ENCODE results near the gene LRCH1.
"Not testable (repeated sequence)": the region's sequence is repeated elsewhere in the genome, so short reads cannot be mapped to it uniquely, and the experiment has no call there.

LRCH1 gene

DNA sequence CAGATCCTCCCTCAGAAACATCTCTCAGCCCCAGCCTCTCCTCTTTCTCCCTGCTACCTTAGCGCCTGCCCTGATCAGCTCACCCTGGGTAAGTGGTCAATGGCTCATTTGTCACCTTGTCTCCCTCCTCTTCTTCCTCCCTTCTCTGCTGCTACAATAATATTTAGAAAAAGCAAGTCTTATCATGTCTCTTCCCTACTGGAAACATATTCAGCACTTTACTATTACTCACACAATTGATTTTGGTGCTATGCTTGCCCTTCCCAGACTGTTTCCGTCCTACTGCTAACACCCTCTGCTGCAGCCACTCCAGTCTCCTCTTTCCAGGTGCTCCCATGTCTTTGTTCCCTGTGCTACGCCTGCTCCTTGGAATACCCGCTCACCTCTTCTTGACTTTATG lies 208.2 kb downstream of the LRCH1 start:
- FAIRE-seq = no peak

DNA sequence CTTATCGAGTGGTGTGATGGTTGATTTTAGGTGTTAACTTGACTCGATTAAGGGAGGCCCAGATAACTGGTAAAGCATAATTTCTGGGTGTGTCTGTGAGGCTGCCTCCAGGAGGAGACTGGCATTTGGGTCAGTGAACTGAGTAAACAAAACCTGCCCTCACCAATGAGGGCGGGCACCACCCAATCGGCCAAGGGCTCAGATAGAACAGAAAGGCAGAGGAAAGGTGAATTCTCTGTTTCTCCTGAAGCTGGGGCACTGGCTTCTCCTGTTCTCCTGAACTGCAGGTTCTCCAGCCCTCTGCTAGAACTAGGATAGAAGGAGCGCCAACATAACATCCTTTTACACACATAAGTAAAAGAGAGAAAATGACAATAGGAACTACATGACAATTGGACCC lies 208.9 kb downstream of the LRCH1 start:
- FAIRE-seq = no peak

DNA sequence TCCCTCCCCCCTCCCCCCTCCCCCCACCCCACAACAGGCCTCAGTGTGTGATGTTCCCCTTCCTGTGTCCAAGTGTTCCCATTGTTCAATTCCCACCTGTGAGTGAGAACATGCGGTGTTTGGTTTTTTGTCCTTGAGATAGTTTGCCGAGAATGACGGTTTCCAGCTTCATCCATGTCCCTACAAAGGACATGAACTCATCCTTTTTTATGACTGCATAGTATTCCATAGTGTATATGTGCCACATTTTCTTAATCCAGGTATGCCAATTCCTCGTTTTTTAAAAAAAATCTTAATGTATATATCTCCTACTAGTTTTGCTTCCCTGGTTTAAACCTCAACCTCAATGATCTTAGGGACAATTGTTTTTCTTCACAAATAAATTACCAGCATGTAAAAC lies 217.0 kb downstream of the LRCH1 start:
- FAIRE-seq = not testable (repeated sequence)

DNA sequence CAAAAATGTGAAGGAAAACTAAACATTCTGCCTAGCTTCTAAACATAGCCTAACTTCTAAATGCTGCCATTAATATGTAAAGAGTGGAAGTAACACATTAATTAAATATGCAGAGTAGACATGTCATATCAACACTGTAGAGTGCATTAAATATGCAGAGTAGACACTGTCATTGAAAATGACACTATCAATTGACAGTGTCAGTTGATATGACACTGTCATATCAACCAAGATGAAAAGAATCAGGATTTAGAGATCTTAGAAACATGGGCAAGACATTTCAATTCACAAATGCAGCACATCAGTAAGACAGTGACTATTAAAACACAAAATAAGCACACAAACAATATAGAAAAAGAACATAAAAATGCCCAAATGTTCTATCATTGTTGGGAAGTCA lies 218.7 kb downstream of the LRCH1 start:
- no peak for FAIRE-seq

DNA sequence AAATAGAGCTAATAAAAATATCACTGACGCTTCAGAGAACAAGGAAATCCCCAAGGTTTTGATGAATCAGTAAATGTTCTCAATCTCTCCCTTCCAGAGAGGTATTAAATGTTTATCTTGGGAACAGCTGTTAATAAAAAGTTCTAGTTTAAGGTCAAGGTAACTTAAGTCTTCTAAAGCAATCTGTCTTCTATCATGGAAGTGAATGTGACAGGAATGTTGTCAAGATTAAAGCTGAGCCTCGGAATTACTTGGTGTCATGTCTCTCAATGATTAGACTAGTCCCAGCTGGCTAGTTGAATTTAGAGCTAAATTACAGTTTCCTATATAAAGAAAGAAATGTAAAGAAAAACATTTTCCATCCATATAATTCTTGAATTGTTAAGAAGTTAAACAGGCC lies 220.6 kb downstream of the LRCH1 start:
- FAIRE-seq = no peak

DNA sequence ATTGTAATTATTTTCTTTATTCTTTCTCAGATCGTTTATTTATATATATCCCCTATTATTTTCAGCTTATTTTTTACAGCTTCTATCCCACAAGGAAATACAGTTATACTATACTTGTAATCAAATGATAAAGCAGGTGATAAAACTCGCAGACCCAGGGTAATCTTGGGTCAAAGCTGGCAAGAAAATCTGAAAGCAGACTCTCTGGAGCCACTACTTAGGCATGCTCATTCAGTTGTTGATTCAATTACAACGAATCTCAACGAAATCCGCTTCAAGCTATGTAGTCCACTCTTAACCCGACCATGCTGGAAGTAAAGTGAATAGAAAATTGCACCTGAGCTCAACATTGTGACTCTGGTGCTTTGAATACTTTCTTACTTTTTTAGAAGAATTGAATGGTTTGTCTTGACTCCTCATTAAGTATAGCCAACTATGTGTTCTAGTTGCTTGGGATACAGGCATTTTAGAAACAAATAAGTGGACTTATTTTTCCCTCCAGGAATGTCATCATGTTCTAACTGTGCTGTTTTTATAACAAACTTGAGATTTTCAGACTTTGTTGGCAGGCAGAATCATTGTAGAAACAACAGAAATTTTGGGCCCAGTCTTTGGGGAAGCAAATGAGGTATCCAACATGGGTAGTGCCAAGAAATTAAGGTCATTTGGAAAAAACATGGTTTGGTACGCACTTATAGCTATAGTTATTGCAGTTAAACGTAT lies 222.6 kb downstream of the LRCH1 start:
- FAIRE-seq = no peak

DNA sequence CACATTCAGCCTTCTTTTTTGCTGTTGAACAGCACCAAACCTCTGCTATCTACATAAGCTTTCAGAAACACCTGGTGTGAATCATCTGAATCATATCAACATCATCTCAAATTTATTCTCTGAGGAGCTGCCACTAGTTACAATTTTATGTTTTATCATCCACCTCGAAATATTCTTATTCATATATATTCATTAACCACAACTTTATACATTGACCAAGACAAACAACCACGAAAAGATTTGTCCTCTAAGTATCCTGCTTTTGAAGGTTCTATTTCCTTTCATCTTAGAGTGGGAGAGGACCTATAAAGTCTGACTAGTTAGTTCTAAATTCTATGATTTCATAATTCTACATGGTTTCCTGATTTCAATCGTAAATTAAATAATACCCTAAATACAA lies 225.1 kb downstream of the LRCH1 start:
- no peak for FAIRE-seq

DNA sequence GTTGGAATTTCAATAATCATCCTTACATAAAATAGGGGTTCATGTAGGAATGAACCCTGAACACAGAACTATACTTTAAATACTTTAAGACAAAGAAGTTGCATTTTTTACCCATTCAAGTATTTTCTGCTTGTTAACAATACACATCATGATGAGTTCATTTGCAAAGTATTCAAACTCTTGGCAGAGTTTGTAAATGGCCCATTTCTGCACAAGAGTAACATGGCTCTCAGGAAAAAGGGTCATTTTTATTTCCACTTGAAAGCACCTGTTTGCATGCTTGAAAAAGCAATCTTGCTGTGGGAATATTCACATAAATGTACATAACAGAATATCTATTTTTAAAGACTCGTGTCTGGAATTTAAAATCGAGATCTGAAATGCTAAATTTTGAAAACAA lies 225.9 kb downstream of the LRCH1 start:
- no peak for FAIRE-seq

DNA sequence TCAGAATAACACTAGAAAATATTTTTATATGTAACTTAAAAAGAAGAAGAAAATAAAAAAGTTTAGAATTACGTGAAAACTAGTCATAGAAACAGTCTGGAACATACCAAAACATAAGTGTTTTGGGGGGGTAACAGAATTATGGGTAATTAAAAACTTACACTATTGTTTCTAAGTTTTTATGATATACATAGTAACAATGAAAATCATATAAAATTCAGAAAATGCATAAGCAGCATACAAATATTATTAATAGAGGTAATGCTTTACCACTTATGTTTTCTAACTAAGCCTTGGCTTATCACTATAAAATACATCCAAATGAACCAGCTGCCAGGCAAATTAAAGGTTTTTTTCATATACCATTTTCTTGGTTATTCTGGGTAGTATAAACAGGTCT lies 229.1 kb downstream of the LRCH1 start:
- peak; percentile 43 for FAIRE-seq

DNA sequence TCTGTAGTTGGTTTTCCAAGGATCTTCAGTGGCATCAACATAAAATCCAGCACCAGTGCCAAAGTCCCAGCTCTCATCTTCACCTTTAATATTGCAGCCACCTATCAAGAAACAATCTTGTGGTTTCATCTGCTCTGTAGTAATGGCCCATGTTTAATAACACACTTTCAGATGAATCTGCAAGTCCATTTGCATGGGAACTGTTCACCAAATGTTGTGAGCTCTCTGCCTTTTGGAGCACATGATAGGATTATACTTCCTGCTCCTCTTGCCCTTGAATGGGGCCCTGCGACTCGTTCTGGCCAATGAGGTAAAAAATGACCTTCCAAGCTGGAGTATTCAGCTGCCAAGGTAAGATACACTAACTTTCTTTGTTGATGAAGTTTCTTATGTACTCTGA lies 229.7 kb downstream of the LRCH1 start:
- no peak for FAIRE-seq

DNA sequence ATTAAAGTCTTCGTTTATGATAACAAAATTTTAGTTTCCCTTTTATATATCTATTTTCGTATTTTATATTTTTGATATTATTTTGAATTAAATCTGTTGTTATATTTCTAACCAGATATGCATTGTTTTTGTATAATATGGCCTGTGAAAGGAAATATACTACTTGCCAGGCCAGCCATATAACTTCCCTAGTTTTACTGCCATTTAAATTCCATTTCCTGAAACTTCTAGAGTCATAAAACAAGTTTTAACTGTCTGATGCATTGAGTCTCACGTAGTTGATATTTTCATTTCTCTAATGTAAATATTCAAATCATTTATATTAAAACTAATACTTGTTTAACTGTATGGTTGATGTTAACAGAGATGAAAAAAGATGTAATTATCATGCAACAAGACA lies 230.5 kb downstream of the LRCH1 start:
- FAIRE-seq = no peak

DNA sequence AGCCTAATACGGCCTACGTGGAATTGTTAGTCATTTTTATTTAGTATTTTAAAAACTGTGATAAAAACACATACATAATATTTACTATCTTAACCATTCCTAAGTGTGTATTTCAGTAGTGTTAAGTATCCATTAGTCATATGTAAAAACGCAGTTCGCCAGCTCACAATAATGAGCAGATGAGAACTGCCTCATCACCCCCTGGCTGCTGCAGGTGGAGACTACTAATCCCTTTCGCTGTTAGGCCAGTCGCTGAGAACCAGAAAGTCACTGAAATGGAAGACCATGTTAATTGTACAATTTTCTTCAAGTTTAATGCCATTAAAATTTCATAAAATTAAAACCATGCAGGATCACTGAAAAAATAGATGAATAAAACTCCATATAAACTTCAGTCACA lies 242.4 kb downstream of the LRCH1 start:
- FAIRE-seq = no peak

DNA sequence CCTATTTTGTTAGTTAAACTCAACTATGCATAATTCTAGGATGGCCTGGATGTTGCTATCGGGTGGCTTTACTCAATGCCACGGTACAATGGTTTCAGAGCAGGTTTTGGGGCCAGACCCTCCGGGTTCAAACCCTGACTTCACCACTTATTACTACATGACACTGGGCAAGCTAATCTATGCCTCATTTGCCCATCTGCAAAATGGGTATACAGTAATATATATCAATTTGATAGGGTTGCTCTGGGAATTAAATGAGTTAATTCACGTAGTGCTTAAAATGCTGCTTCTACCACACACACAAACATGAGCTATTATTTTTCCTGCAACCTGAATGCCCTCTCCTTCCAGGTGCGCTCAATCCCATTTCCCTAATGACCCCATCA lies 243.2 kb downstream of the LRCH1 start:
- FAIRE-seq = no peak

DNA sequence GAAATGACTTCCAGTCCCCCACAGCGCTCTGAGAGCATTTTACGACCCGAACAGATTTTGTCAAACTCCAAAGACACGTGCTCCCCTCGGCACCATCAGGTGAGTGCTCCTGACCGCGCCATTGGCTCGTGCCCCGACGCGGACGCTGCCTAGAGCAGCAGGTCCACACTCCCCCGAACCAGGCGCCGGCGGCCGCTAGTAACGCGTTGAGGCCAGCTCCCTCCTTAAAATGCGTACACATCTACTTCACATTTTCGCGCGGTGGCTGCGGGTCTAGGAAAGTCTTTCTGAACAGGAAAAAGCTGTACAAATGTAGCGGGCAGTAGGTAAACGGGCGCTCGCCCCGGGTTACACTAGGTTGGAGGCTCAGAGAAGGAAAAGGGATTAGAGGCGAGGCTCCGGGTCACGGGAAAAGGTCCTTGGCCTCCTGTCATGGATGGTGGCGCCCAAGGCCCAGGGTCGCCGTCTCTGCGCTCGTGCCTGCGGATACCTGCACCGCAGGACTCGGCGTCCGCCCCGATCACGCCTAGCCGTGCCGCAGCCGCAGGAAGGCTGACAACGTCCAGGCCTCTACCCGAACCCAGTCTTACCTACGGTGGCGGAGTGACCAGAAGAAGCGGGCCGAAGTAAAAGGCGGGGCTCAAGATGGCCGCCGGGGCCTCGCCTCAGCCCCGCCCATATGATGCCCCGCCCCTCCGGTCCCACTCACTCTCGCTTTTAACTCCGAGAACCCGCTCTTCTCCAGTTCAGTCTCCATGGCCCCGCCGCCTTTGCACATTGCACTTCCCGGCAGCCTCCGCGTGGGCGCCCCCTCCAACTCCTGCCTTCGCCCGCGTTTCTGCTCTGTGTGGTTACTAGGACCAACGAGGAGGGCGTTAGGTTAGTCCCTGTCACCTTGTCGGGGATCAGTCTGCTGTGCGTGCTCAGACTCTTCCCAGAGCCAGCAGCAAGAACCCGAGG lies 243.8 kb downstream of the LRCH1 start, which contains the start of gene ESD:
ESD (minus strand) TSS at position 647 of the 960 bp plus-strand sequence. CDS start 5,748 bp downstream, outside the sequence.
- FAIRE-seq = peak; percentile 30

DNA sequence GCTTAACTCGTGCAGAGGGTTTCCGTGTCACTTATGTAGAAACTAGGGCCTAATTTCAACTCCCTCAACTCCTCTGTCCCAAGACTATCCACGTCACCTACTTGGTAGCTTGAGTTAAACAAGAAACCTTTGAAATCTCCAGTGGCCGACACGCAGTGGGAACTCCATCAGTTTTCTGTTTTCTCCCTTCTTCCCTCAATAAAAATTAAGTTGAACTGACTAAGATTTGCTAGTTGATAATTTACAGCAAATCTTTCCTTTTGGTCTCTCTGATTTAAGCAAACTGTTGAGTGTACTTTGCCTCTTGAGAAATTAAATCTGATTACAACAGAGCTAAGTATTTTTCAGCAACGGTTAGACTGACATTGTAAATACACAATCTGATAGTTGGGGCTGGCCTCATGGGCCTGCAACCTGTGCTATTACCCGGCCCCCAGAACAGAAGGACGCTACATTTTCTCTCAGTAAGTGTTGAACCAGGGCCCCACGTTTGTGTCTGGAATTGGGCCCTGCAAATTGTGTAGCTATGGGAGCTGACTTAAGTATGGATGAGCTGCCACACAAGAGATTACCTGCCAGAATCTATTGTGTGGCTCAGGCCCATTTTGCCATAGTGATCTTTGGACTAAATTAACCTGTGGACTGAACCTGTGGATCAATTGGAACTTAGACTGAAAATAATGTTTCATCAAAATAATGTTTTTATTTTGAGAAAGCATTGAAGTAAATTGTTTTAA lies 244.7 kb downstream of the LRCH1 start:
- FAIRE-seq = no peak

DNA sequence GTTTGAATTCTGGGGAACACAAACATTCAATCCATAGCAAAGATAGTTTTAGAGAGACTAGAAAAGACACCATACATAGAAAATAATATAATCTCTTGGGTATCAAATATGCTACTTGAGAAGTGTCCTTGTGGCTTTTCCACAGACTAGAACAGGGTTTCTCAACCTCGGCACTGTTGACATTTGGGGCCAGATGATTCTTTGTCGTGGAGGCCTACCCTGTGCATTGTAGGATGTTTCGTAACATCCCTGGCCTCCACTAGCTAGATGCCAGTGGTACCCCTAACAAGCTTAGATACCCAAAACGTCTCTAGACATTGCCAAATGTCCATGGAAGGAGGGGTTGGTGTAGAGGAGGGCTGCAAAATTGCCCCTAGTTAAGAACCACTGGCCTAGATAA lies 246.2 kb downstream of the LRCH1 start:
- FAIRE-seq = no peak

DNA sequence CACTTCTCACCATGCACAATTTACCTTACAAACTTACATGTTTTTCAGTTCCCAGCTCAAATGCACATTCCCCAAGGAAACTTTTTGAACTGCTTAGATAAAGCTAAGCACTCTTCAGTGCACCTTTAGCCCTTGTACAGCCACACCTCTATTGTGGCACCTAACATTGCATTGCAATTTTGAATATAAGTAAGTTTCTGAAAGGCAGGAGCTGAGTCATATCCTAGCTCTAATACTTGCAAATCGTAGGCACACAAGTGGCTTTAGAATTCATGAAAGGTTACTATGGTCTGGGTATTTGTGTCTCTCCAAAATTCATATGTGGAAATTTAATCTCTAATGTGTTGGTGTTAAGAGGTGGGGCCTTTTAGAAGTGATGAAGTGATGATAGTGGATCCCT lies 248.9 kb downstream of the LRCH1 start:
- no peak for FAIRE-seq

All from A204.1 (cell line).